Choroid plexus epithelial cell (primary cell): Measurements from ENCODE around the gene HDAC7.
"Not testable (repeated sequence)": the region's sequence is repeated elsewhere in the genome, so short reads cannot be mapped to it uniquely, and the experiment has no call there.

Experiments
- DNase-seq: peaks from one replicate; pipeline ENCODE4 v3.0.0-alpha.2; 2010; ENCODE audit warnings: low read depth
- H3K4me3 ChIP-seq: 2 replicates; pipeline ENCODE4 v1.5.1; 2011; ENCODE audit warnings: low read depth, mild to moderate bottlenecking, control low read depth, low read length, moderate library complexity
- CTCF ChIP-seq: conservative IDR thresholded peaks from 2 replicates; pipeline ENCODE4 v1.5.1; 2011; ENCODE audit warnings: low read depth, mild to moderate bottlenecking, control low read depth, inconsistent platforms, low read length, moderate library complexity

HDAC7 gene

DNA sequence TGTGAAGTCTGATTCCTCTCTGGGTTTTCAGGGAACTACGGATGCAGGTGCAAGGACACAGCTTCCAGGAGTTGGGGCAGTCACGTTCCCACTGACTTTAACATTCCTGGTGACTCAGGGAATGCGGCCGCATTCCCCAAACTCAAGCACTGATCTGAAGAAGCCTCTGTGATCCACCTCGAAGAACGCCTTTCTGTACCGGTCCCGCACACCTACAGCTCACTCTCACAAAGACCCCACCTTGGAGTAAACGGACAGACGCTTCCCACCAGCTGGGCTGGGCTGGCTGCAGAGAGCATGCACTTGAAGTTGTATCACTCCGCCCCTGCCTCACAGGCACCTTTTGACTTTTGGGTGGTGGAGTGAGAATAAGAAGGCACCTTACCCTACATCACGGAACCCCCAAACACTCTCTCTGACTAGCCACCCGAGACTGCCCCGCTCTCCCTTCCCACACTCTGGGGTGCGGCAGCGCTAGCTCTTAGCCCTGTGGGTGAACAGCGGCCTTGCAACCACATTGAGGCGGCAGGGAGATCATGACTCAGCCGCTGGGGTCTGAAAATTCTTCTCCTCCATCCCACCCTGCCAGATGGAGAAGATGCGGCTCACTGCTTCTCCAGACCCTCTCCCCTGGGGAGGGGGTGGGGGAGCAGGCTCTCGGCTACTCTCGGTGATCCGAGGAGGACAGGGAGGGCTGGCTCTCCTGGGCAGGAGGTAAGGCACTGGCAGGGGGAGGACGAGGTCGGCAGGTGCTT is 23.7 kb upstream of the HDAC7 start:
- no peak overlapping the region for H3K4me3 ChIP-seq
- TF ChIP-seq CTCF: no peak
- DNase-seq: no peak

DNA sequence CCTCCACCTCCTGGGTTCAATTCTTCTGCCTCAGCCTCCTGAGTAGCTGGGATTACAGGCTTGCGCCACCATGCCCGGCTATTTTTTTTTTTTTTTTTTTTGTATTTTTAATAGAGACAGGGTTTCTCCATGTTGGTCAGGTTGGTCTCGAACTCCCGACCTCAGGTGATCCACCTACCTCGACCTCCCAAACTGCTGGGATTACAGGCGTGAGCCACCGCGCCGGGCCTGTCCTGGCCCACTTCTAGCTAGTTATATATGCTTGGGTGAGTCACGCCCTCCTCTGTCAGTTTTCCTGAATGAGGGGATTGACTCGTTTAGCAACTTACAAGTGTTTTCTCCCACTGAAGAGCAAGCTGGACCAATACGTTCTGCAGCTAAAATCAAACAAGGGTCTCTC is 22.8 kb upstream of the HDAC7 start:
- not testable (repeated sequence) for H3K4me3 ChIP-seq, DNase-seq

- TF ChIP-seq CTCF: no peak
- no peak for DNase-seq
- H3K4me3 ChIP-seq: no peak overlapping the region
Measured at GRCh38 chr12:47841910-47842309, 22.2 kb upstream of the HDAC7 start.

DNA sequence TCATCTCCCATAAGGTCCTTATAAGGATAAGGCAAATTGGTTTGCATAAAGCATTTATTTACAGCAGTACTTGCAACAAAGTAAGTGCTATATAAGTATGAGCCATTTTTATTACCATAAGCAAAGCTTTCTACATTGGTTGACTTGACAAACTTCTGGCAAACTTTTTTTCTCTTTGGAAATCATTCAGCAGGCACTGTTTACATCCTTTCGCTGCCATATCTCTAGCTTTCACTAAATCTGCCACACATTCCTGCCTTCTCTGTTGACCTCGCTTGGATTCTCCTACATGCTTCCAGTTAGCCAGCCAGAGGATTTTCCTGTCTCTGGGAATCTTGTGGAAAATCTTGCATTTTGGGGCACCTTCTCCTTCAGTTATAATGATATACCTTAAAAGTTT is 21.8 kb upstream of the HDAC7 start:
- TF ChIP-seq CTCF: no peak
- no peak for DNase-seq
- no peak overlapping the region for H3K4me3 ChIP-seq

DNA sequence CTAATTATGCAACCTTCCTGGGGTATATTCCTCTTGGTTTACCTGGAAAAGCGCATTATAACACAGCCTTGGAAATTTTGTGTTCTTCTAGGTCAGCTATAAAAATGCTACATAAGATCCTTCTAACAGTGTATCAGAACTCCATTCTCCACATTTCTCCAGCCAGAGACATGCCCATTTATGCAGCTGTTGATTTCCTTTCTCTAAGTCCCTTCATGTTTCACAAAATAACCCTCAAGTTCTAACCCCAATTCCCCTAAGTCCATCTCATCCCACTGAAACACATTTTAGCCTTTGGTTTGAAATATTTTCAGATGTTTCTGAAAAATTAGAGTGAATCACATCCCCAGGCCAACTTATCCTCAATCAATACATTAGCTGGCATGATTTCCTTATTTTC is 20.9 kb upstream of the HDAC7 start:
- no peak for DNase-seq
- no peak for TF ChIP-seq CTCF
- H3K4me3 ChIP-seq: no peak overlapping the region

GRCh38 chr12:47839214-47839876 is 19.6 kb upstream of the HDAC7 start:
- peak; percentile 68 for DNase-seq
- no peak for TF ChIP-seq CTCF
- no peak overlapping the region for H3K4me3 ChIP-seq

- DNase-seq: peak; percentile 58
- TF ChIP-seq CTCF: peak; percentile 61
- H3K4me3 ChIP-seq: no peak overlapping the region
Measured at GRCh38 chr12:47838286-47838931, 18.7 kb upstream of the HDAC7 start.
